GM21576 (cell line): ENCODE data around the gene GET3.
"Not testable (repeated sequence)": the region's sequence is repeated elsewhere in the genome, so short reads cannot be mapped to it uniquely, and the experiment has no call there.

Source experiments
- ATAC-seq: cut with Tn5 transposase; IDR thresholded peaks from one replicate; pipeline ENCODE4 v1.9.1; 2021; ENCODE audit warnings: mild to moderate bottlenecking, moderate library complexity; ENCODE audit not compliant: unreplicated experiment

The GET3 gene

DNA sequence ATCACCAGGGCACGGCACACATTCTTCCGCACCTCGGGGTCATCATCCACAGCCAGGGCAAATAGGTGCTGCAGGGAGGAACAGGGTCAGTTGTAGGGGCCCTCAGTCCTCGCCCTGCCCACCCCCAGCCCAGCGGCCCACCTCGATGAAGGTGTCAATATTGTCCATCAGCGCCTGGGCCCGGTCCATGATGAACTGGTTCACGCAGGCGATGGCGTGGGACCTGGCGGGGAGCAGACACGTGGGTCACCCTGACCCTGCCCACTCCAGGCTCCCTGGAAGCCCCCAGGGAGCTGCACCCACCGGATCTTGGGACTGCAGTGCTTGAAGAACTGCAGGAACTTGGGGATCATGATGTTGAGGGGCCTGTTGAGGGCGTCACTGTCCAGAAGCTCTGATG is 22.2 kb upstream of the GET3 start:
- ATAC-seq = no peak

DNA sequence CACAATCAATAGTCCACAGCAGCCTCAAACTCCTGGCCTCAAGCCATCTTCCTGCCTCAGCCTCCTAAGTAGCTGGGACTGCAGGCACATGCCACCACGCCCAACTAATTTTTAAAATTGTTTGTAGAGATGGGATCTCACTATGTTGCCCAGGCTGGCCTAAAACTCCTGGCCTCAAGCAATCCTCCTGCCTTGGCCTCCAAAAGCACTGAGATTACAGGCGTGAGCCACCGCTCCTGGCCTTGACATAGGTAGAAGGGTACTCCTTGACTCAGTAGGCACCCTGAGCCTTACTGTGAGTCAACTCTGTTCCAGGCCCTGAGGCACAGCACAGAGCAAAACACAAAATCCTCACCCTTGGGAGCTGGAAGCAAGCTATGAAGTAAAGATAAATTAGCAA is 21.4 kb upstream of the GET3 start:
- ATAC-seq = no peak

- ATAC-seq = no peak
Measured at GRCh38 chr19:12720296-12720695, 17.0 kb upstream of the GET3 start.

GRCh38 chr19:12720851-12721655 is 16.2 kb upstream of the GET3 start:
- no peak for ATAC-seq

DNA sequence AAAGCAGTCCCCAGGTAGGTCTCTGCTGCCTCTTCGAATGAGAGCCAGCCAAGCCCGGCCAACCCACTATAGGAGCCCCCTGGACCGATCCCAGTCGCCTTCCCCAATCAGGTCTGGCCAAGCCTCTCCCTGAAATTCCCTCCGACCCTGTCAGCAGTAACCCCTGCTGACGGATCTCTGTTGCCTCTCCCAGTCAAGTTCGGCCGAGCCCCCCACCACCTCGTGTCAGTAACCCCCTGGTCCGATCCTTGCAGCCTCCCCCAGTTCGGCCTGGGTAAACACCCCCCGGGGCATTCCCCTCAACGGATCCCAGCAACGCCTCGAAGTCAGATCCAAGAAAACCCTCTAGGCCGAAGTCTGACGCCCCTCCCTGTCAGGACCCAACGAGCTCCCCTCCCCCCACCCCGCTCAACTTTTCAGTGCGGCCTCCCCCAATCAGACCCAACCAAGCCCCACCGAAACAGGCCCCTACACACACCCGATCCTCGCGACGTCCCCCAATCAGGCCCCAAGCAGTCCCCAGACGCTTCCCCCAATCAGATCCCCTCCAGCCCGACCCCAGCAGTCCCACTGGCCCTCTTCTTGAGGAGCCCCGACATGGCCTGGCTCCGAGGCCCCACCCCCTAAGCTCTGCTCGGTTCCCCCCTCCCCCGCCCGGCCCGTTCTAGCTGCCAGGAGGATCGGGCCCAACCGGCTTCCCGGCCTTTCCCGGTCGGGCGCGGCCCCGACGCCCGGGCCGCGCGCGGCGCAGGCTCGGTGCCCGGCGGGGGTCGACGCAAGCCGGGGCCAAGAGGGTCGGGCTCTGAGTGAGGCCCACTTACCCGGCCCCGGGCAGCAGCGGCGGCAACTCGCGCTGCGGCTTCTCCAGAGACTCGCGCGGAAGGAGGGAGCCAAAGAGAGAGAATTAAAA is 15.4 kb upstream of the GET3 start:
- ATAC-seq = peak; percentile 28

DNA sequence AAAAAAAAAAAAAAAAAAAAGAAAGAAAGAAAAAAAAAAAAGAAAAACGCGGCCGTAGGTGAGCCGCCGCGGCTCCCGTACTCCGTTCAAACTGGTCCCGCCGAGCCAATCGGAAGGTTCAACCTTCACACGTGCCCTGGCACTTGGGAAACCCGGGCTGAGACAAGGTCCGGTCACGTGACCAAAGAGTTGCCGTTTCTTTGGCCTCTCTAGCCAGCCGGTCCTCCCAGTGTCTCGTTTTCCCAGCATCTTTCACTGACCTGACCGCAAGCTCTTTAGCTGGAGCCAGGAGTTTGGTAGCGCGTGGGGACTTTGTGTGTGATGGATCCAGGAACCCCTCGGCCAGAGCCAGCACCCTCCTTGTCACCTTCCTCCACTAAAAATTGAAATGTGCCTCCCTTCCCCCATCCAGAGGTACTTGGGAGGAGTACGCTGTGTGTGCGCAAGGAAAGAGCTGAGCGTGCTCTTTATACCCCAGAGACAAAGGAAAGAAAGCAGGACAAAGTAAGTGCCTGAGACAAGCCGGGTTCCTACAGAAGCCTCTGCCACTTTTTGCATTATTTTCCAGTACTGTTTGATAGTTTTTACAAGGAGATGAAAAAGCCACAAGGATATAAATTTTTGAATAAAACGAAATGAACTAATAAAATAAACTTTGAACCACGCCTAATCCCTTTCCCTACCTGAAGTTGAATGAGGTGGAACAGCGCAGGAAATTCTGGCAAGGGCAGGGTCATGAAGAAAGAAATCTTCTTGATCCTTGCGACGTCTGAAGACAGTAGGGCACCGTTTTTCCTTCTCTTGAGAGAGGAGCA is 14.5 kb upstream of the GET3 start:
- peak; percentile 71 for ATAC-seq

GRCh38 chr19:12723381-12723640 is 14.0 kb upstream of the GET3 start:
- ATAC-seq = no peak

DNA sequence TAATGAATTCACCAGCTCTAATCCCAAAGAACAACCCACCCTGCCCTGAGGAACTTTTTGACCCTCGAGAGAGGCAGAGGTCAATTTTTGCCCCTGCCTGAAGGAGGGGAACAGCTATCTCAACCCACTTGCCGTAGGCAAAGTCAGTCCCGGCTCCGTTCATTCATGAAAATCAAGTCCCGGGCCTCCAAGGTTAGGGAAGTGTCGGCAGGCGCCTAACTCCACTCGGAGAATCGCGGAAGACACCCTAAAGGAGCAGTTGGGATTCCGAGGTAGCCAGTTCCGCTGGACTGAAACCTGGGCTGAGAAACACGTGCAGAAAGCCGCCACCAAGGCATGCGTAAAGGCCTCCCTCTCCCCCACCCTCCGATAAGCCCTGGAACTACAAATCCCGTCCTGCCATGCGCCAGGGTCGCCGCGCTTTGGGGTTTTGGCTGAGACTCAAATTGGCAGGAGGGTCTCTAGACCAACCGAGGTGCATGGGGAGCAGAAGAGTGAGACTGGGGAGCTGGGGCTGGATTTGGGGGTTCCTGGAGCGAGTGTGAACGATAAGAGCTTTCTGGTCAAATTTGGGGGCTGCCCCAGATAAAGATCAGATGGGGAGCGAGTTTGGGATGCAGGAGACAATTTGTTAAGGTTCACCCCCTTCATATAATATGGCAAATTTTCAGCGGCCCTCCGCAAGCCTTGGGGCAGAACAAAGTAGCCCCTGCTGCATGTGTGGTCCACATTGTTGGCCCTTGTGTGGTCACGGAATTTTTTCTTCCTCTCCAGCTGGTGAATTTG is 13.5 kb upstream of the GET3 start, which contains the start of gene TNPO2:
Gene TNPO2, minus strand, starts transcription at position 292 of the 786 bp plus-strand sequence. CDS start 2,955 bp downstream, outside the sequence.
- ATAC-seq = no peak

- not testable (repeated sequence) for ATAC-seq
Measured at GRCh38 chr19:12725612-12726011, 11.7 kb upstream of the GET3 start.

- no peak for ATAC-seq
Measured at GRCh38 chr19:12726988-12727316, 10.3 kb upstream of the GET3 start.

- ATAC-seq = no peak
Measured at GRCh38 chr19:12727745-12728433, 9.4 kb upstream of the GET3 start.

- no peak for ATAC-seq
Measured at GRCh38 chr19:12730064-12730463, 7.2 kb upstream of the GET3 start.

DNA sequence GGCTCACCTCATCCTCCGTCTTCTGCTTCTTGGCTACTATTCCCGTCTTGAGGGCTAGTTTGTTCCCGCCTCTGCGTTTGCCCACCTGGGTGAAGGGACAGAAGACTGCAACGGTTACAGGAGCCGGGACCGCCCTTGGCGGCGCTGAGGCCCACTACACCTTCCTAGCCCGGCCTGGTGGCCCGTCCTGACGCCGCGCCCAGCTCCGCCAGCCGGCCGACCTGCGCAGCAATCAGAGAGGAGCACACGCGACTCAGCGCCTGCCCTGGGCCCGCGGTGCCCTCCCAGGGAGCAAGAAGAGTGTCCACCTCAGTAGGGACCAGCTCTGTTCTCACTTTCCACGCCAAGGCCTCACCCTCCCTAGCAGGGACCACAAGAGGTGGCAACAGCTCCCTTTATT is 6.0 kb upstream of the GET3 start:
- no peak for ATAC-seq

GRCh38 chr19:12733369-12734214 is 3.7 kb upstream of the GET3 start:
- no peak for ATAC-seq

- no peak for ATAC-seq
Measured at GRCh38 chr19:12737835-12738351, 596 bp downstream of the GET3 start.

DNA sequence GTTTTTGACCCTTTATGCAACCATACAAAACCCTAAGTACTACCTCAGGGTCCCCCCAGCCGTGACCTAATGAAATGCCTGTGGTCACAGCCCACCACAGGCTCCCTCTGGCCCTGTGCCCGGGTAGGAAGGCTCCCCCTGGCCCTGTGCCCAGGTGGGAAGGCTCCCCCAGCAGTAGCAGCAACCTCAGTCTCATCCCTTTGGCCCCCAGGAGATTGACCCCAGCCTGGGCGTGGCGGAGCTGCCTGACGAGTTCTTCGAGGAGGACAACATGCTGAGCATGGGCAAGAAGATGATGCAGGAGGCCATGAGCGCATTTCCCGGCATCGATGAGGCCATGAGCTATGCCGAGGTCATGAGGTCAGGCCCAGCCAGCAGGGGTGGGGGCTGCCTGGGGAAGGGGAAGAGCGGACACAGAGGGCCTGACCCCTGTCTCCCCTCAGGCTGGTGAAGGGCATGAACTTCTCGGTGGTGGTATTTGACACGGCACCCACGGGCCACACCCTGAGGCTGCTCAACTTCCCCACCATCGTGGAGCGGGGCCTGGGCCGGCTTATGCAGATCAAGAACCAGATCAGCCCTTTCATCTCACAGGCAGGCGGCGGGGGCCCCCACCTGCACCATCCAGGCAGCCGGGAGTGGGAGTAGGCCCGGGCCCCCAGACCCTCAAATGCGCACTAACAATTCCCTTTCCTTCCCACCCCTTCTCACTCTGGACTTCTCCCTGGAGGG is 8.0 kb downstream of the GET3 start:
- no peak for ATAC-seq

- no peak for ATAC-seq
Measured at GRCh38 chr19:12748489-12748888, 11.2 kb downstream of the GET3 start.

DNA sequence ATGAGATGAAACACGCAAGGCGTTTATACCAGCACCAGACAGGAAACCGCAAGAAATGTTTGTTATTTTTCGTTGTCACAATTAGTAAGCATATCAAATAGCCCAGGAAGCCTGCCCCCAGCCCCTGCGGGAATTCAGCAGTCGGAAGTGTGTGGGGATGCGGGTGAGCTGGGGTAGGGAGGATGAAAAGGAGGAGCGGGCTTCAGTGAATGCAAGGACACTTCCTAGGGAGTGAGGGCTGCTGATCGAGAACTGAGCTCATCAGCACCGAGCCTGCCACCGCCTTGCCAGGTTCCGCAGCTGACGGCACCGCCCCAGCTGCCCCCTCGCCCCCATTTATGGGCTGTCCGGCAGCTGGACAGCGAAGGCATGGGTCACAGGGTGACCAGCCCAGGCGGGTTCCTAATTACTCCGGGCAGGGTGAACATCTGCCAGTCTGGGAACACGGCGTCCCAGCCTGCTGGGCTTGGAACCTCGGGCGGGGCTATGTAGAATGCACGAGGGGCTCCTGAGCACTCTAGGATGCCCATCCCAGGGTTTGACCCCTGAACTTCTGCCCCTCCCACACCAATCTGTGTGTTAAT is 12.7 kb downstream of the GET3 start:
- no peak for ATAC-seq
